Spleen (tissue), 7 donors: ENCODE data around the gene IQSEC1.

ENCODE experiments used
- POLR2A ChIP-seq, 3 donors: fragments of 450-650 bp; IDR thresholded peaks; one replicate each; pipeline ENCODE4 v1.5.1; 2017; ENCODE audit warnings: antibody characterized with exemption in 3 of 3, mild to moderate bottlenecking in 1 of 3
- POLR2AphosphoS5 ChIP-seq, 3 donors: sonication (generic); formaldehyde crosslinking; IDR thresholded peaks; one replicate each; pipeline ENCODE4 v1.5.1; 2017; ENCODE audit warnings: antibody characterized with exemption in 3 of 3
- TF ChIP-seq, protein P1 (sequence below), 11 experiments: fragments of 200-600 bp in 7 of 11; fragments of 450-650 bp in 4 of 11; sonication (generic) in 4 of 11; IDR thresholded peaks in 8 of 11; conservative IDR thresholded peaks in 3 of 11; 1 replicate in 7 of 11; 2 replicates in 4 of 11; pipeline versions ENCODE4 v1.4.0 to v1.8.0; 2016 to 2021; ENCODE audit warnings: antibody characterized with exemption in 11 of 11, inconsistent platforms in 4 of 11, mild to moderate bottlenecking in 1 of 11
- donor health status: DM: no; HTN: no; CAD: no; lungs with moderate emphysema.
- donor health status: DM: no; HTN: no; CAD: no.
- donor health status: DM: no; HTN: no; CAD: no.

DNA sequence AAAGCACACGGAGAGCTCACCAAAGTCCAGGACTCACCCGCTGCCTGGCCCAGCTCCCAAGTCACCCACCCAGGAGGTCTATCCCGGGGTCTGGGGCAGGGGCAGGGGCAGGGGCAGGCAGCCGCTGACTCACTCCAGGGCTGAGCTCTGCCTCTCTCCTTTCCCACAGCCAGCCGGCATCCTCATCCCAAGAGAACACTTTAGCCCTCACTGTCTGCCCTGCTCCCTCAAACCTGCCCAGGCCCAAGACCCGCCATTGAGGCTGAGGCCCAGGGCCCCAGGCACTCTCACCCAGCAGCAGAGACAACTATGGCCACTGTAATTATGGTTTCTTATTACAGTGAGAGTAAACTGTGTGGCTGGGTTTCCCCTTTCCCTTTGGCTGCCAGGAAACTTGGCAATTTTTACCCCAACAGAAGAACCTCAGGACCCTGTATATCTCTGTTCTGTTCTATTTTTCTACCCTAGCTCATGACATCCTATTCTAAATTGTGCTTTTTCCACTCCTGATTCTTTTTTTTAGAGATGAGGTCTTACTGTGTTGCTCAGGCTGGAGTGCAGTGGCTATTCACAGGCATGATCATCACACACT is 53.0 kb downstream of the IQSEC1 start:
- TF ChIP-seq, protein P1, sequence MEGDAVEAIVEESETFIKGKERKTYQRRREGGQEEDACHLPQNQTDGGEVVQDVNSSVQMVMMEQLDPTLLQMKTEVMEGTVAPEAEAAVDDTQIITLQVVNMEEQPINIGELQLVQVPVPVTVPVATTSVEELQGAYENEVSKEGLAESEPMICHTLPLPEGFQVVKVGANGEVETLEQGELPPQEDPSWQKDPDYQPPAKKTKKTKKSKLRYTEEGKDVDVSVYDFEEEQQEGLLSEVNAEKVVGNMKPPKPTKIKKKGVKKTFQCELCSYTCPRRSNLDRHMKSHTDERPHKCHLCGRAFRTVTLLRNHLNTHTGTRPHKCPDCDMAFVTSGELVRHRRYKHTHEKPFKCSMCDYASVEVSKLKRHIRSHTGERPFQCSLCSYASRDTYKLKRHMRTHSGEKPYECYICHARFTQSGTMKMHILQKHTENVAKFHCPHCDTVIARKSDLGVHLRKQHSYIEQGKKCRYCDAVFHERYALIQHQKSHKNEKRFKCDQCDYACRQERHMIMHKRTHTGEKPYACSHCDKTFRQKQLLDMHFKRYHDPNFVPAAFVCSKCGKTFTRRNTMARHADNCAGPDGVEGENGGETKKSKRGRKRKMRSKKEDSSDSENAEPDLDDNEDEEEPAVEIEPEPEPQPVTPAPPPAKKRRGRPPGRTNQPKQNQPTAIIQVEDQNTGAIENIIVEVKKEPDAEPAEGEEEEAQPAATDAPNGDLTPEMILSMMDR (IDR thresholded peaks at IDR 0.05 in 8 of 11, conservative IDR thresholded peaks at IDR 0.05 in 3 of 11), result no peak
- TF ChIP-seq POLR2AphosphoS5 (IDR thresholded peaks at IDR 0.05), result no peak
- TF ChIP-seq POLR2A (IDR thresholded peaks at IDR 0.05), result no peak
